Measurements from ENCODE around the gene RNF224.

- TF ChIP-seq, protein P1, sequence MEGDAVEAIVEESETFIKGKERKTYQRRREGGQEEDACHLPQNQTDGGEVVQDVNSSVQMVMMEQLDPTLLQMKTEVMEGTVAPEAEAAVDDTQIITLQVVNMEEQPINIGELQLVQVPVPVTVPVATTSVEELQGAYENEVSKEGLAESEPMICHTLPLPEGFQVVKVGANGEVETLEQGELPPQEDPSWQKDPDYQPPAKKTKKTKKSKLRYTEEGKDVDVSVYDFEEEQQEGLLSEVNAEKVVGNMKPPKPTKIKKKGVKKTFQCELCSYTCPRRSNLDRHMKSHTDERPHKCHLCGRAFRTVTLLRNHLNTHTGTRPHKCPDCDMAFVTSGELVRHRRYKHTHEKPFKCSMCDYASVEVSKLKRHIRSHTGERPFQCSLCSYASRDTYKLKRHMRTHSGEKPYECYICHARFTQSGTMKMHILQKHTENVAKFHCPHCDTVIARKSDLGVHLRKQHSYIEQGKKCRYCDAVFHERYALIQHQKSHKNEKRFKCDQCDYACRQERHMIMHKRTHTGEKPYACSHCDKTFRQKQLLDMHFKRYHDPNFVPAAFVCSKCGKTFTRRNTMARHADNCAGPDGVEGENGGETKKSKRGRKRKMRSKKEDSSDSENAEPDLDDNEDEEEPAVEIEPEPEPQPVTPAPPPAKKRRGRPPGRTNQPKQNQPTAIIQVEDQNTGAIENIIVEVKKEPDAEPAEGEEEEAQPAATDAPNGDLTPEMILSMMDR (IDR thresholded peaks at IDR 0.05), result no peak
- TF ChIP-seq POLR2A (IDR thresholded peaks at IDR 0.05), result no peak
Measured at GRCh38 chr9:137227853-137228505, 677 bp downstream of the RNF224 start.
